ENCODE results near the gene ACAA1. TPM values are rescaled to one million over a fixed set of nuclear protein-coding genes. Genes with fewer than 3 reads are reported as not detected.

The ACAA1 gene
- total RNA-seq, 1 experiment from 2014 or later, result 76.4 TPM

GRCh38 chr3:38097446-38098375, 39.2 kb downstream of the ACAA1 start:
- no peaks in the 10 kb centered on the region for H3F3A ChIP-seq (ENCODE audit: low read length, unreplicated experiment)
- H3K27me3 ChIP-seq (ENCODE audit: low read length), result peaks cover 36% of the 10 kb centered on the region; the same call in 1 of the 2 replicates
- H3K36me3 ChIP-seq (ENCODE audit: low read depth, low read length), result no peaks in the 10 kb centered on the region
- ATAC-seq (no peak), DNase-seq (no peak)
- BruUV-seq (replicated peaks), result no TSS peak
- TF ChIP-seq EZH2phosphoT487 (IDR thresholded peaks at IDR 0.05; ENCODE audit: borderline replicate concordance, low read length), result no peak
- TF ChIP-seq, protein P1, sequence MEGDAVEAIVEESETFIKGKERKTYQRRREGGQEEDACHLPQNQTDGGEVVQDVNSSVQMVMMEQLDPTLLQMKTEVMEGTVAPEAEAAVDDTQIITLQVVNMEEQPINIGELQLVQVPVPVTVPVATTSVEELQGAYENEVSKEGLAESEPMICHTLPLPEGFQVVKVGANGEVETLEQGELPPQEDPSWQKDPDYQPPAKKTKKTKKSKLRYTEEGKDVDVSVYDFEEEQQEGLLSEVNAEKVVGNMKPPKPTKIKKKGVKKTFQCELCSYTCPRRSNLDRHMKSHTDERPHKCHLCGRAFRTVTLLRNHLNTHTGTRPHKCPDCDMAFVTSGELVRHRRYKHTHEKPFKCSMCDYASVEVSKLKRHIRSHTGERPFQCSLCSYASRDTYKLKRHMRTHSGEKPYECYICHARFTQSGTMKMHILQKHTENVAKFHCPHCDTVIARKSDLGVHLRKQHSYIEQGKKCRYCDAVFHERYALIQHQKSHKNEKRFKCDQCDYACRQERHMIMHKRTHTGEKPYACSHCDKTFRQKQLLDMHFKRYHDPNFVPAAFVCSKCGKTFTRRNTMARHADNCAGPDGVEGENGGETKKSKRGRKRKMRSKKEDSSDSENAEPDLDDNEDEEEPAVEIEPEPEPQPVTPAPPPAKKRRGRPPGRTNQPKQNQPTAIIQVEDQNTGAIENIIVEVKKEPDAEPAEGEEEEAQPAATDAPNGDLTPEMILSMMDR (conservative IDR thresholded peaks at IDR 0.05; ENCODE audit: low read depth, low read length), result no peak
- TF ChIP-seq EZH2 (IDR thresholded peaks at IDR 0.05; ENCODE audit: low read length, unreplicated experiment), result no peak
- H3K4me2 ChIP-seq (ENCODE audit: low read length), result no peak overlapping the region
- CTCF ChIA-PET, result interaction anchor here (0.6 kb wide), 1 partner anchor 200 kb away, joined by 3 read pairs; no protein-coding TSS in a partner anchor
- no peaks in the 10 kb centered on the region for H4K20me1 ChIP-seq (ENCODE audit: low read length)
- H3K4me3 ChIP-seq (ENCODE audit: low read length), result no peak overlapping the region
- no peak overlapping the region for H3K9ac ChIP-seq (ENCODE audit: low read length)
- no peaks in the 10 kb centered on the region for H3K9me2 ChIP-seq (replicated peaks; ENCODE audit: low read length)
- POLR2A ChIA-PET (ENCODE audit: unreplicated experiment), result interaction anchor here (0.6 kb wide), 1 partner anchor 199 kb away, joined by 7 read pairs; no protein-coding TSS in a partner anchor
- no peaks in the 10 kb centered on the region for H3K9me3 ChIP-seq (ENCODE audit: low read length)
- no peaks in the 10 kb centered on the region for H3K79me2 ChIP-seq (ENCODE audit: low read length)
- no peak overlapping the region for H2AFZ ChIP-seq (ENCODE audit: low read length)
- no peak overlapping the region for H3K27ac ChIP-seq (ENCODE audit: low read length)
- no peaks in the 10 kb centered on the region for H3K4me1 ChIP-seq (ENCODE audit: insufficient read depth, low read length)
- intact Hi-C loops (cut with micrococcal nuclease), result no loop called here

DNA sequence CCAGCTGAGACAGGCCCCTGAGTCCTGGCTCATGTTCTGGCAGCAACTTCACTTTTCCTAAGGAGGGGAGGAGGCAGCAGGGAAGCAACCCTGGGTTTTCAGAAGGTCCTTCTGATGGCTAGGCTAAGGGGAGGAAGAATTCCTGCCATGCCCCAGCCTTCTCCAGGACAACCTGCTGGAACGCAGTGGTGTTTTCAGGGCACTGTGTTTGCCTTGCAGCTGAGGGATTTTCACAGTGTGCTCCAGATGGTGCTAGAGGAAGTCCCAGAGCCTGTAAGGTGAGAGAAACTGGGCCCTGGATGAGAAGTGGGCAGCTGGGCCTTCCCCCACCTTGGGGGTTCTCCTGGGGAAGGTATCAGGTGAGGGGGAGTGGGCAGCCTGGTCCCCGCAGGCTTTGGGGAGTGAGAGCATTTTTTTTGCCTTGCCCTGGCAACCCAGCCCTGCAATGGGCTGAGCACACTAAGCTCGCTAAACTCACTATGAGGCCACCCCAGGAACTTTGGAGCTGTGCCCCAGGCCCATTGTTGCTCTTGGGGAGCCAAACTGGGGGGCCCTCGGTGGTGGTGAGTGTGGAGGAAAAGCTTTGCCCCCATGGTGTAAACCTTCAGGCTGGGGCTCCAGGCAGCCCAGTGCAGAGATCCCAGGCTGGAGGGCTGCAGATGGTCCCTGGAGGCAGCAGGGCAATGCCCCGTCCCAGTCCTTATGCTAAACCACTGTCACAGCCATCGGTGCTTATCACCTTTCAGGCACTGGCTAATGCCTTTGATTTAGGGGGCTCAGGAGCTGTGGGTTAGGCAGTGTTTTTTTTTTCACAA, 41.1 kb downstream of the ACAA1 start:
- ChIA-PET POLR2A (ENCODE audit: unreplicated experiment) (no interaction called here), CTCF (no interaction called here)
- no peak overlapping the region for H2AFZ ChIP-seq (ENCODE audit: low read length)

More for the DNA sequence above, 41.1 kb downstream of the ACAA1 start:
- TF ChIP-seq EZH2phosphoT487 (IDR thresholded peaks at IDR 0.05; ENCODE audit: borderline replicate concordance, low read length), result no peak
- TF ChIP-seq, protein P1 (conservative IDR thresholded peaks at IDR 0.05; ENCODE audit: low read depth, low read length), result no peak
- no peak for TF ChIP-seq EZH2 (IDR thresholded peaks at IDR 0.05; ENCODE audit: low read length, unreplicated experiment)
- Histone ChIP-seq H3K79me2 (ENCODE audit: low read length) (no peaks in the 10 kb centered on the region), H3K4me1 (ENCODE audit: insufficient read depth, low read length) (no peaks in the 10 kb centered on the region), H3K4me2 (ENCODE audit: low read length) (no peak overlapping the region), H3K27ac (ENCODE audit: low read length) (no peak overlapping the region), H3K9me2 (replicated peaks; ENCODE audit: low read length) (no peaks in the 10 kb centered on the region), H3K36me3 (ENCODE audit: low read depth, low read length) (no peaks in the 10 kb centered on the region), H3K9ac (ENCODE audit: low read length) (no peak overlapping the region), H3K27me3 (ENCODE audit: low read length) (peaks cover 43% of the 10 kb centered on the region; the same call in 1 of the 2 replicates), H3K4me3 (ENCODE audit: low read length) (no peak overlapping the region), H4K20me1 (ENCODE audit: low read length) (no peaks in the 10 kb centered on the region), H3F3A (ENCODE audit: low read length, unreplicated experiment) (no peaks in the 10 kb centered on the region), H3K9me3 (ENCODE audit: low read length) (no peaks in the 10 kb centered on the region)
- no peak for DNase-seq
- no TSS peak for BruUV-seq (replicated peaks)
- intact Hi-C loops (cut with micrococcal nuclease), result no loop called here
- ATAC-seq, result 0 out of 2 replicates have a peak, but pooled peaks have one; percentile 26

Measured in PC-3 (cell line).